Gastrocnemius medialis (tissue), 4 donors: ENCODE data around the gene HSD3B1. TPM values are rescaled to one million over a fixed set of nuclear protein-coding genes. Genes with fewer than 3 reads are reported as not detected.

ENCODE experiments used
- ATAC-seq, 2 donors: fragments of 150-250 bp; one replicate each; pipeline ENCODE4 v1.9.1; 2016
- DNase-seq, 2 donors: peaks; one replicate each; pipeline ENCODE4 v3.0.0-alpha.2; 2019
- H3K27ac ChIP-seq, 4 donors: fragments of 200-600 bp; sonication (generic); 1 replicate in 1 of 4; 2 replicates in 3 of 4; pipeline ENCODE4 v1.5.1; 2016 to 2018; ENCODE audit warnings: mild to moderate bottlenecking in 2 of 4, moderate library complexity in 1 of 4
- H3K27me3 ChIP-seq, 3 donors: fragments of 200-600 bp; sonication (generic) in 2 of 3; 1 replicate in 1 of 3; 2 replicates in 2 of 3; pipeline versions ENCODE4 v1.5.1 to v1.6.0; 2016 to 2019; ENCODE audit warnings: mild to moderate bottlenecking in 1 of 3, moderate library complexity in 1 of 3
- H3K36me3 ChIP-seq, 2 donors: fragments of 200-600 bp; sonication (generic) in 1 of 2; one replicate each; pipeline ENCODE4 v1.5.1; 2017 to 2018
- H3K4me1 ChIP-seq, 2 donors: fragments of 200-600 bp; sonication (generic) in 1 of 2; one replicate each; pipeline ENCODE4 v1.5.1; 2016 to 2017; ENCODE audit warnings: mild to moderate bottlenecking in 2 of 2
- H3K4me3 ChIP-seq, 4 donors: fragments of 200-600 bp; sonication (generic) in 3 of 4; 1 replicate in 1 of 4; 2 replicates in 3 of 4; pipeline ENCODE4 v1.5.1; 2016 to 2019; ENCODE audit warnings: mild to moderate bottlenecking in 2 of 4
- H3K9me3 ChIP-seq, 3 donors: fragments of 200-600 bp; sonication (generic) in 2 of 3; 1 replicate in 1 of 3; 2 replicates in 2 of 3; pipeline ENCODE4 v1.5.1; 2016 to 2019
- CTCF ChIP-seq, 5 experiments: fragments of 450-650 bp in 3 of 5; fragments of 200-600 bp in 2 of 5; sonication (generic) in 2 of 5; IDR thresholded peaks in 4 of 5; conservative IDR thresholded peaks in 1 of 5; 1 replicate in 4 of 5; 2 replicates in 1 of 5; pipeline ENCODE4 v1.5.1; 2016 to 2019; ENCODE audit warnings: antibody characterized with exemption in 5 of 5, mild to moderate bottlenecking in 3 of 5, moderate library complexity in 3 of 5
- POLR2A ChIP-seq, 2 donors: fragments of 450-650 bp; IDR thresholded peaks; one replicate each; pipeline ENCODE4 v1.6.1; 2017; ENCODE audit warnings: antibody characterized with exemption in 2 of 2, mild to moderate bottlenecking in 2 of 2, moderate library complexity in 2 of 2
- in situ Hi-C, 4 donors: fragments of 200-750 bp; cut with MboI; loops; one replicate each; pipeline versions ENCODE4 v1.15.0 to v1.8.0; 2017; ENCODE audit warnings: low sequenced_read_pairs in 4 of 4
- intact Hi-C: fragments of 100-400 bp; cut with DNase I; formaldehyde crosslinking; loops from one replicate; pipeline ENCODE4 v1.15.1; 2023; ENCODE audit warnings: low total_unique reads
- total RNA-seq, 4 donors: library from RNA; depleted of rRNA; stranded (reverse); fragments of >200 nt; gene quantifications; one replicate each; pipeline versions ENCODE4 v1.1.0 to v1.2.3, GENCODE V29; 2016

Gene HSD3B1
- total RNA-seq, 4 donors from 2014 or later, result not detected

GRCh38 chr1:119477710-119478109 is 29.3 kb upstream of the HSD3B1 start:
- no peaks in the 10 kb centered on the region for H3K9me3 ChIP-seq
- DNase-seq (no peak), ATAC-seq (no peak)
- no peak for TF ChIP-seq POLR2A (IDR thresholded peaks at IDR 0.05)
- no peak for TF ChIP-seq CTCF (IDR thresholded peaks at IDR 0.05 in 4 of 5, conservative IDR thresholded peaks at IDR 0.05 in 1 of 5)
- no peak overlapping the region for H3K27ac ChIP-seq
- no peak overlapping the region for H3K4me3 ChIP-seq
- in situ Hi-C loops, result no loop called here
- intact Hi-C loops, result no loop called here
- no peaks in the 10 kb centered on the region for H3K27me3 ChIP-seq
- no peaks in the 10 kb centered on the region for H3K36me3 ChIP-seq
- H3K4me1 ChIP-seq, result no peaks in the 10 kb centered on the region

DNA sequence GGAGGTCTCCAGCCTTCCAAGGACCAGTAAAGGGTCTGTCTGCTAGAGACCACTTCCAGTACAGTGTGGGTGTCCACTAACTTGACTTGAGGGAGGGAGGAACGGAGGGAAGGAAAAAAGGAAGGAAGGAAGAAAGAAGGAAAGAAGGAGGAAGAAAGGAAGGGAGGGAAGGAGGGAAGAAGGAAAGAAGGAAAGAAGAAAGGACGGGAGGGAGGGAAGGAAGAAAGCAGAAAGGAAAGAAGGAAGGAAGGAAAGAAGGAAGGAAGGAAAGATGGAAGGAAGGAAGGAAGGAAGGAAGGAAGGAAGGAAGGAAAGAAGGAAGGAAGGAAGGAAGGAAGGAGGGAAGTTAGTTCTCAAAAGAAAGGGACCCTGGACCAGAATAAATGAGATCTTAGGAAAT is 26.8 kb upstream of the HSD3B1 start:
- no peaks in the 10 kb centered on the region for H3K36me3 ChIP-seq
- no peaks in the 10 kb centered on the region for H3K4me1 ChIP-seq
- no peak overlapping the region for H3K4me3 ChIP-seq
- no peak overlapping the region for H3K27ac ChIP-seq
- no peak for DNase-seq
- H3K27me3 ChIP-seq, result no peaks in the 10 kb centered on the region
- no peaks in the 10 kb centered on the region for H3K9me3 ChIP-seq
- ATAC-seq, result no peak
- TF ChIP-seq POLR2A (IDR thresholded peaks at IDR 0.05) (no peak), CTCF (IDR thresholded peaks at IDR 0.05 in 4 of 5, conservative IDR thresholded peaks at IDR 0.05 in 1 of 5) (no peak)
- in situ Hi-C loops, result no loop called here
- intact Hi-C loops, result no loop called here

DNA sequence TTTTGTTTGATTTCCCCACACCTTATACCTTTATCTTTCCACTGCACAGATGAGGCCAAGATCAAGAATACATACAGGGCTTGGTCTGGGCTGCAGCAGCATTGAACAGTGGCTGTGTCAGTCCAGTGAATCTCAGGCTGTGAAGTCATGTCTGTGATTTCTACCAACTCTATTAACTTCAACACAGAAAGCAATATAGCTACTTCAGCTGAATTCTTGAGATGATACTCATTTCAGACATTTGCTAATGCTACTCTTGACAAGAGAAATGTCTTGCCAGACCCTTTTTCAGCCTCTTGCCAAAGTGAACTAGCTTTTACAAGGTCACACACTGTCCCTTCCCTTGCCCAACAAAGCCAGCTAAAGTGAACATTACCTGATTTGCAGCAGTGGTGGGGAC is 25.1 kb upstream of the HSD3B1 start:
- no peaks in the 10 kb centered on the region for H3K36me3 ChIP-seq
- intact Hi-C loops (no loop called here), in situ Hi-C loops (no loop called here)
- no peaks in the 10 kb centered on the region for H3K27me3 ChIP-seq
- H3K27ac ChIP-seq, result no peak overlapping the region
- TF ChIP-seq POLR2A (IDR thresholded peaks at IDR 0.05) (no peak), CTCF (IDR thresholded peaks at IDR 0.05 in 4 of 5, conservative IDR thresholded peaks at IDR 0.05 in 1 of 5) (no peak)
- H3K4me1 ChIP-seq, result no peaks in the 10 kb centered on the region
- no peak overlapping the region for H3K4me3 ChIP-seq
- no peaks in the 10 kb centered on the region for H3K9me3 ChIP-seq
- DNase-seq, result no peak
- ATAC-seq, result no peak

GRCh38 chr1:119482517-119483425 is 24.2 kb upstream of the HSD3B1 start:
- no peak for ATAC-seq

More at GRCh38 chr1:119482517-119483425, 24.2 kb upstream of the HSD3B1 start:
- no peaks in the 10 kb centered on the region for H3K4me1 ChIP-seq
- DNase-seq, result no peak
- no peak overlapping the region for H3K4me3 ChIP-seq
- no peaks in the 10 kb centered on the region for H3K9me3 ChIP-seq
- H3K27ac ChIP-seq, result no peak overlapping the region
- intact Hi-C loops (no loop called here), in situ Hi-C loops (no loop called here)
- no peaks in the 10 kb centered on the region for H3K36me3 ChIP-seq
- no peaks in the 10 kb centered on the region for H3K27me3 ChIP-seq
- no peak for TF ChIP-seq POLR2A (IDR thresholded peaks at IDR 0.05)
- no peak for TF ChIP-seq CTCF (IDR thresholded peaks at IDR 0.05 in 4 of 5, conservative IDR thresholded peaks at IDR 0.05 in 1 of 5)
